T1000 (cell line): ENCODE measurements around the gene MRPS9.

Source experiments
- DNase-seq: peaks from one replicate; lab custom pipeline; 2025; ENCODE audit warnings: mixed read lengths; lab: John Stamatoyannopoulos, UW

The MRPS9 gene

GRCh38 chr2:105118960-105119359, 81.1 kb downstream of the MRPS9 start:
- DNase-seq, result no peak

- DNase-seq, result no peak
Observed at GRCh38 chr2:105121434-105121833, 83.6 kb downstream of the MRPS9 start.

- no peak for DNase-seq
Observed at GRCh38 chr2:105125428-105125827, 87.6 kb downstream of the MRPS9 start.

GRCh38 chr2:105125920-105126319, 88.1 kb downstream of the MRPS9 start:
- no peak for DNase-seq

GRCh38 chr2:105126336-105126735, 88.5 kb downstream of the MRPS9 start:
- DNase-seq, result no peak

GRCh38 chr2:105127289-105127915, 89.5 kb downstream of the MRPS9 start:
- no peak for DNase-seq

GRCh38 chr2:105129722-105130232, 91.9 kb downstream of the MRPS9 start:
- DNase-seq, result no peak

- no peak for DNase-seq
Observed at GRCh38 chr2:105130546-105130945, 92.7 kb downstream of the MRPS9 start.

- DNase-seq, result no peak
Observed at GRCh38 chr2:105134081-105134480, 96.2 kb downstream of the MRPS9 start.

- DNase-seq, result no peak
Observed at GRCh38 chr2:105135436-105135835, 97.6 kb downstream of the MRPS9 start.

- no peak for DNase-seq
Observed at GRCh38 chr2:105136394-105136793, 98.5 kb downstream of the MRPS9 start.

- no peak for DNase-seq
Observed at GRCh38 chr2:105138643-105139042, 100.8 kb downstream of the MRPS9 start.

GRCh38 chr2:105139556-105140239, 101.8 kb downstream of the MRPS9 start:
- no peak for DNase-seq

- DNase-seq, result no peak
Observed at GRCh38 chr2:105140240-105140568, 102.3 kb downstream of the MRPS9 start.

- DNase-seq, result no peak
Observed at GRCh38 chr2:105141099-105141614, 103.3 kb downstream of the MRPS9 start.

GRCh38 chr2:105142239-105142638, 104.4 kb downstream of the MRPS9 start:
- no peak for DNase-seq

GRCh38 chr2:105143094-105143466, 105.2 kb downstream of the MRPS9 start:
- DNase-seq, result no peak

GRCh38 chr2:105143467-105144151, 105.7 kb downstream of the MRPS9 start:
- DNase-seq, result no peak

GRCh38 chr2:105144152-105144940, 106.5 kb downstream of the MRPS9 start:
- DNase-seq, result no peak

GRCh38 chr2:105144941-105145300, 107.1 kb downstream of the MRPS9 start:
- no peak for DNase-seq

GRCh38 chr2:105149272-105149671, 111.4 kb downstream of the MRPS9 start:
- DNase-seq, result no peak
